OCI-LY7 (cell line): ENCODE results near the gene TGM3. TPM values are rescaled to one million over a fixed set of nuclear protein-coding genes. Genes with fewer than 3 reads are reported as not detected.

Experiments
- BruUV-seq: library from RNA; stranded (reverse); fragments of 400-500 nt; replicated peaks from 2 replicates; lab custom pipeline; 2021; lab: Mats Ljungman, UMichigan
- CTCF ChIA-PET: fragments of 300-600 bp; sonication (Branson Sonifier 250); formaldehyde crosslinking; loops from one replicate; lab custom pipeline; 2022; ENCODE audit warnings: antibody characterized with exemption; ENCODE audit not compliant: unreplicated experiment; lab: Charles Lee
- POLR2A ChIA-PET: fragments of 300-600 bp; sonication (Branson Sonifier 250); formaldehyde crosslinking; loops from one replicate; lab custom pipeline; 2022; ENCODE audit warnings: antibody characterized with exemption; lab: Charles Lee
- DNase-seq: peaks from one replicate; pipeline ENCODE4 v3.0.0-alpha.2; 2015; ENCODE audit warnings: low spot score
- H2AFZ ChIP-seq: fragments of 200-600 bp; sonication (generic), shearing (Covaris generic); 2 replicates; pipeline ENCODE4 v1.6.1; 2014; ENCODE audit warnings: mild to moderate bottlenecking, antibody characterized with exemption, low read length, moderate library complexity
- H3K27ac ChIP-seq: fragments of 200-600 bp; sonication (generic); 2 replicates; pipeline ENCODE4 v1.5.1; 2014; ENCODE audit warnings: mixed run types, low read depth, mild to moderate bottlenecking, moderate library complexity, low read length, inconsistent platforms; ENCODE audit not compliant: poor library complexity, severe bottlenecking
- H3K36me3 ChIP-seq: fragments of 200-600 bp; sonication (generic); 2 replicates; pipeline ENCODE4 v1.6.1; 2014; ENCODE audit warnings: mild to moderate bottlenecking, antibody characterized with exemption, low read length, moderate library complexity, mixed read lengths; ENCODE audit not compliant: insufficient read depth
- H3K4me1 ChIP-seq: fragments of 200-600 bp; sonication (generic); 2 replicates; pipeline ENCODE4 v1.5.1; 2014; ENCODE audit warnings: mild to moderate bottlenecking, low read length; ENCODE audit not compliant: insufficient read depth, poor library complexity, severe bottlenecking
- H3K4me2 ChIP-seq: fragments of 200-600 bp; sonication (generic); 2 replicates; pipeline ENCODE4 v1.6.1; 2014; ENCODE audit warnings: mild to moderate bottlenecking, low read length
- H3K4me3 ChIP-seq: fragments of 200-600 bp; sonication (generic); 2 replicates; pipeline ENCODE4 v1.5.1; 2014; ENCODE audit warnings: mild to moderate bottlenecking, low read depth, low read length; ENCODE audit not compliant: poor library complexity, severe bottlenecking
- H3K79me2 ChIP-seq: fragments of 200-600 bp; sonication (generic); 2 replicates; pipeline ENCODE4 v1.6.1; 2016; ENCODE audit warnings: low read depth, mild to moderate bottlenecking, low read length, moderate library complexity, mixed read lengths; ENCODE audit not compliant: insufficient read depth
- H3K9me2 ChIP-seq: fragments of 200-600 bp; sonication (generic); 2 replicates; pipeline ENCODE4 v1.6.1; 2016; ENCODE audit warnings: mild to moderate bottlenecking, low read length, mixed read lengths; ENCODE audit not compliant: insufficient read depth
- H3K9me3 ChIP-seq: fragments of 200-600 bp; sonication (generic); 2 replicates; pipeline ENCODE4 v1.6.1; 2014; ENCODE audit warnings: mild to moderate bottlenecking, mixed run types, low read length, mixed read lengths
- H4K20me1 ChIP-seq: fragments of 200-600 bp; sonication (generic); 2 replicates; pipeline ENCODE4 v1.6.1; 2014; ENCODE audit warnings: mild to moderate bottlenecking, antibody characterized with exemption, low read length, moderate library complexity, mixed read lengths; ENCODE audit not compliant: insufficient read depth
- EZH2phosphoT487 ChIP-seq: fragments of 200-600 bp; sonication (generic); IDR thresholded peaks from 2 replicates; pipeline ENCODE4 v1.6.1; 2018; ENCODE audit warnings: low read depth, borderline replicate concordance, mild to moderate bottlenecking, mixed run types, antibody characterized with exemption, low read length, moderate library complexity, mixed read lengths
- intact Hi-C: fragments of 100-400 bp; cut with micrococcal nuclease; formaldehyde crosslinking; loops from one replicate; pipeline ENCODE4 v1.10.0; 2022; ENCODE audit not compliant: unreplicated experiment
- total RNA-seq, 2 experiments: library from RNA; depleted of rRNA in 1 of 2; stranded (reverse); fragments of >200 nt in 1 of 2; shearing (Covaris generic) in 1 of 2; gene quantifications; 2 replicates each; pipeline ENCODE4 v1.2.3, GENCODE V29; 2014 to 2022
- TF ChIP-seq, protein P1 (sequence below): fragments of 200-600 bp; sonication (generic); conservative IDR thresholded peaks from 2 replicates; pipeline ENCODE4 v1.5.1; 2014; ENCODE audit warnings: mild to moderate bottlenecking, antibody characterized with exemption, low read length, moderate library complexity, mixed read lengths

The TGM3 gene
- total RNA-seq, 2 experiments from 2014 or later: not detected

DNA sequence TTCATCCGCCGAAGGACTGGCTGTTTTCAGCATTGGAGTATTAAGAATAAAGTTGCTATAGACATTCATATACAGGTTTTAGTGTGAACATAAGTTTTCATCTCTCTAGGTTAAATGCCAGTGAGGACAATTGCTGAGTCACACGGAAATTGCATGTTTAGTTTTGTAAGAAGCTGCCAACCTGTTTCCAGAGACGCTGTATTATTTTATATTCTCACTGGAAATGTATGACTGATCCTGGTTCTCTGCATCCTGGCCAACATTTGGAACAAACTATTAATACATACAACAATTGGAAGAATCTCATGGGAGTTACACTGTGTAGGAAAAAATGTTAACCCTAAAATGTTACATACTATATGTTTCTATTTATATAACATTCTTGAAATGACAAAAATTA is 68.2 kb downstream of the TGM3 start:
- no peak overlapping the region for H3K27ac ChIP-seq
- H3K79me2 ChIP-seq: no peaks in the 10 kb centered on the region
- intact Hi-C loops: no loop called here
- no TSS peak for BruUV-seq
- TF ChIP-seq, protein P1, sequence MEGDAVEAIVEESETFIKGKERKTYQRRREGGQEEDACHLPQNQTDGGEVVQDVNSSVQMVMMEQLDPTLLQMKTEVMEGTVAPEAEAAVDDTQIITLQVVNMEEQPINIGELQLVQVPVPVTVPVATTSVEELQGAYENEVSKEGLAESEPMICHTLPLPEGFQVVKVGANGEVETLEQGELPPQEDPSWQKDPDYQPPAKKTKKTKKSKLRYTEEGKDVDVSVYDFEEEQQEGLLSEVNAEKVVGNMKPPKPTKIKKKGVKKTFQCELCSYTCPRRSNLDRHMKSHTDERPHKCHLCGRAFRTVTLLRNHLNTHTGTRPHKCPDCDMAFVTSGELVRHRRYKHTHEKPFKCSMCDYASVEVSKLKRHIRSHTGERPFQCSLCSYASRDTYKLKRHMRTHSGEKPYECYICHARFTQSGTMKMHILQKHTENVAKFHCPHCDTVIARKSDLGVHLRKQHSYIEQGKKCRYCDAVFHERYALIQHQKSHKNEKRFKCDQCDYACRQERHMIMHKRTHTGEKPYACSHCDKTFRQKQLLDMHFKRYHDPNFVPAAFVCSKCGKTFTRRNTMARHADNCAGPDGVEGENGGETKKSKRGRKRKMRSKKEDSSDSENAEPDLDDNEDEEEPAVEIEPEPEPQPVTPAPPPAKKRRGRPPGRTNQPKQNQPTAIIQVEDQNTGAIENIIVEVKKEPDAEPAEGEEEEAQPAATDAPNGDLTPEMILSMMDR: no peak
- no peak for TF ChIP-seq EZH2phosphoT487
- DNase-seq: no peak
- CTCF ChIA-PET: no interaction called here
- H3K4me1 ChIP-seq: no peaks in the 10 kb centered on the region
- H3K4me3 ChIP-seq: no peak overlapping the region
- H3K4me2 ChIP-seq: no peak overlapping the region
- H4K20me1 ChIP-seq: no peaks in the 10 kb centered on the region
- H3K9me3 ChIP-seq: no peaks in the 10 kb centered on the region
- no peaks in the 10 kb centered on the region for H3K36me3 ChIP-seq
- H2AFZ ChIP-seq: no peak overlapping the region
- H3K9me2 ChIP-seq: no peaks in the 10 kb centered on the region
- POLR2A ChIA-PET: no interaction called here

DNA sequence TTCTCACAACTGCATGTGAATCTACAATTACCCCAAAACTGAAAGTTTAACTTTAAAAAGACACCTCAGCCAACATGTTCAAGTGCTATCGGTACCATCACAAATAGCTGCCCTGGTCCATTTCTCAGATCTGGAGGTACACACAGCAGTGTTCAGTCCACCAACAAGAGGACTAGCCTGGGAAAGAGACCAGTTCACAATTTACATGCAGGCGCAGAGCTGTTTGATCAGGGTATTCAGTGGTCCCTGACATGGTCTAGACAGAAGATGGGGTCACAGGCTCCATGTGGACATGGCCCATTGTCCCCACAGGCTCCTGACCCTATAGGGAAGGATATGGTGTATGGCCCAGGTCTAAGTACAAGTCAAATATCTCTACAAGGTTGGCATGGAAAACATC is 69.3 kb downstream of the TGM3 start:
- Histone ChIP-seq H3K79me2 (no peaks in the 10 kb centered on the region), H3K36me3 (no peaks in the 10 kb centered on the region), H2AFZ (no peak overlapping the region), H3K4me1 (no peaks in the 10 kb centered on the region), H3K9me2 (no peaks in the 10 kb centered on the region), H3K4me3 (no peak overlapping the region), H3K4me2 (no peak overlapping the region), H3K27ac (no peak overlapping the region), H3K9me3 (no peaks in the 10 kb centered on the region), H4K20me1 (no peaks in the 10 kb centered on the region)
- BruUV-seq: no TSS peak
- intact Hi-C loops: no loop called here
- POLR2A ChIA-PET: no interaction called here
- CTCF ChIA-PET: no interaction called here
- no peak for DNase-seq
- TF ChIP-seq EZH2phosphoT487: no peak
- TF ChIP-seq, protein P1: no peak

DNA sequence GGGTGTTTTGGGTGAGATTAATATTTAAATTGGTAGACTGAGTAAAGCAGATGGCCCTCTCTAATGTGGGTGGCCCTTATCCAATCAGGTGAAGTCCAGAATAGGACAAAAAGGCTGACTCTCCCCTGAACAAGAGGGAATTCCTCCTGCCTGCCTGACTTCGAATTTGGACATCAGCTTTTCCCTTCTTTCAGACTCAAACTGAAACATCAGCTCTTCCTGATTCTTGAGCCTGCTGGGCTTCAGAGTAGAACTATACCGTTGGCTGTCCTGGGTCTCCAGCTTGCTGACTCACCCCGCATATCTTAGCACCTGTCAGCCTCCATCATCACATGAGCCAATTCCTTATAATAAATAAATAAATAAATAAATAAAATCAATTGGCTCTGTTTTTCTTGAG is 69.9 kb downstream of the TGM3 start:
- Histone ChIP-seq H3K4me3 (no peak overlapping the region), H3K4me1 (no peaks in the 10 kb centered on the region), H3K27ac (no peak overlapping the region), H3K36me3 (no peaks in the 10 kb centered on the region), H4K20me1 (no peaks in the 10 kb centered on the region), H3K9me2 (no peaks in the 10 kb centered on the region), H3K4me2 (no peak overlapping the region), H3K9me3 (no peaks in the 10 kb centered on the region), H3K79me2 (no peaks in the 10 kb centered on the region), H2AFZ (no peak overlapping the region)
- BruUV-seq: no TSS peak
- intact Hi-C loops: no loop called here
- ChIA-PET POLR2A (no interaction called here), CTCF (no interaction called here)
- TF ChIP-seq EZH2phosphoT487: no peak
- TF ChIP-seq, protein P1: no peak
- no peak for DNase-seq
